Vagina (tissue), 2 donors: ENCODE measurements around the gene CNIH2. TPM values are rescaled to one million over a fixed set of nuclear protein-coding genes. Genes with fewer than 3 reads are reported as not detected.
"Not testable (repeated sequence)": the region's sequence is repeated elsewhere in the genome, so short reads cannot be mapped to it uniquely, and the experiment has no call there.

Experiments
- DNase-seq, 2 donors: peaks; one replicate each; pipeline ENCODE4 v3.0.0-alpha.2; 2017; ENCODE audit errors: extremely low spot score in 2 of 2
- H3K27ac ChIP-seq: fragments of 200-600 bp; sonication (generic); one replicate; pipeline ENCODE4 v1.5.1; 2019
- H3K27me3 ChIP-seq: fragments of 200-600 bp; sonication (generic); one replicate; pipeline ENCODE4 v1.5.1; 2019
- H3K36me3 ChIP-seq, 2 donors: fragments of 200-600 bp; sonication (generic); one replicate each; pipeline ENCODE4 v1.5.1; 2017 to 2019
- H3K4me1 ChIP-seq: fragments of 200-600 bp; sonication (generic); one replicate; pipeline ENCODE4 v1.5.1; 2019
- H3K4me3 ChIP-seq, 2 donors: fragments of 200-600 bp; sonication (generic); 1 replicate in 1 of 2; 2 replicates in 1 of 2; pipeline ENCODE4 v1.5.1; 2016 to 2019
- H3K9me3 ChIP-seq: fragments of 200-600 bp; sonication (generic); one replicate; pipeline ENCODE4 v1.5.1; 2019
- CTCF ChIP-seq, 3 experiments: fragments of 450-650 bp in 2 of 3; fragments of 200-600 bp in 1 of 3; sonication (generic) in 1 of 3; IDR thresholded peaks; one replicate each; pipeline ENCODE4 v1.5.1; 2017 to 2019; ENCODE audit warnings: antibody characterized with exemption in 3 of 3, mild to moderate bottlenecking in 2 of 3, moderate library complexity in 2 of 3
- POLR2A ChIP-seq, 2 donors: fragments of 450-650 bp; IDR thresholded peaks; one replicate each; pipeline ENCODE4 v1.6.1; 2017; ENCODE audit warnings: antibody characterized with exemption in 2 of 2, mild to moderate bottlenecking in 2 of 2, moderate library complexity in 2 of 2
- POLR2AphosphoS5 ChIP-seq, 2 donors: sonication (generic); formaldehyde crosslinking; IDR thresholded peaks; one replicate each; pipeline ENCODE4 v1.9.0; 2017; ENCODE audit warnings: antibody characterized with exemption in 2 of 2, mild to moderate bottlenecking in 2 of 2, low read depth in 1 of 2; ENCODE audit not compliant: insufficient read depth in 1 of 2
- intact Hi-C: fragments of 100-400 bp; cut with DNase I; formaldehyde crosslinking; loops from one replicate; pipeline ENCODE4 v1.15.1; 2023
- total RNA-seq: library from RNA; depleted of rRNA; stranded (reverse); fragments of >200 nt; gene quantifications from one replicate; pipeline ENCODE4 v1.2.3, GENCODE V29; 2016

CNIH2 gene
- total RNA-seq, 1 donor from 2014 or later, result 3.2 TPM

GRCh38 chr11:66275984-66276612, 1.9 kb upstream of the CNIH2 start:
- H3K4me3 ChIP-seq, result no peak overlapping the region
- intact Hi-C loops, result no loop called here
- no peaks in the 10 kb centered on the region for H3K27me3 ChIP-seq
- peaks cover 0 to 50% of the 10 kb centered on the region in 2 donors for H3K36me3 ChIP-seq
- TF ChIP-seq POLR2AphosphoS5 (IDR thresholded peaks at IDR 0.05; ENCODE audit: insufficient read depth in 1 of 2, low read depth in 1 of 2) (no peak), POLR2A (IDR thresholded peaks at IDR 0.05) (no peak), CTCF (IDR thresholded peaks at IDR 0.05) (no peak)
- no peak for DNase-seq
- no peak overlapping the region for H3K27ac ChIP-seq
- peaks cover 34% of the 10 kb centered on the region for H3K4me1 ChIP-seq
- no peaks in the 10 kb centered on the region for H3K9me3 ChIP-seq

- intact Hi-C loops, H3K4me3 ChIP-seq, H3K27me3 ChIP-seq, DNase-seq, H3K9me3 ChIP-seq, H3K27ac ChIP-seq: not testable (repeated sequence)
- H3K36me3 ChIP-seq, result peaks cover 0 to 49% of the 10 kb centered on the region in 2 donors
- H3K4me1 ChIP-seq, result peaks cover 30% of the 10 kb centered on the region
Measured at GRCh38 chr11:66276619-66277018, 1.4 kb upstream of the CNIH2 start.

GRCh38 chr11:66277064-66277463, 911 bp upstream of the CNIH2 start:
- DNase-seq, H3K9me3 ChIP-seq, intact Hi-C loops, H3K4me3 ChIP-seq, H3K27ac ChIP-seq, H3K27me3 ChIP-seq: not testable (repeated sequence)
- H3K4me1 ChIP-seq, result peaks cover 30% of the 10 kb centered on the region
- H3K36me3 ChIP-seq, result peaks cover 0 to 44% of the 10 kb centered on the region in 2 donors

GRCh38 chr11:66278363-66279091, 552 bp downstream of the CNIH2 start:
- DNase-seq, result no peak
- no peak overlapping the region for H3K27ac ChIP-seq
- TF ChIP-seq POLR2A (IDR thresholded peaks at IDR 0.05), result no peak
- no peak for TF ChIP-seq CTCF (IDR thresholded peaks at IDR 0.05)
- no peak for TF ChIP-seq POLR2AphosphoS5 (IDR thresholded peaks at IDR 0.05; ENCODE audit: insufficient read depth in 1 of 2, low read depth in 1 of 2)
- H3K4me3 ChIP-seq, result peak overlapping the region; percentile 10 to 50
- H3K4me1 ChIP-seq, result peaks cover 36% of the 10 kb centered on the region
- H3K27me3 ChIP-seq, result no peaks in the 10 kb centered on the region
- no peaks in the 10 kb centered on the region for H3K9me3 ChIP-seq
- peaks cover 0 to 30% of the 10 kb centered on the region in 2 donors for H3K36me3 ChIP-seq
- intact Hi-C loops, result no loop called here

GRCh38 chr11:66279092-66279734, 1.2 kb downstream of the CNIH2 start:
- Histone ChIP-seq H3K36me3 (peaks cover 0 to 23% of the 10 kb centered on the region in 2 donors), H3K9me3 (no peaks in the 10 kb centered on the region), H3K4me3 (no peak overlapping the region), H3K27me3 (no peaks in the 10 kb centered on the region), H3K4me1 (peaks cover 30% of the 10 kb centered on the region), H3K27ac (no peak overlapping the region)
- TF ChIP-seq POLR2A (IDR thresholded peaks at IDR 0.05), result no peak
- no peak for TF ChIP-seq POLR2AphosphoS5 (IDR thresholded peaks at IDR 0.05; ENCODE audit: insufficient read depth in 1 of 2, low read depth in 1 of 2)
- no peak for TF ChIP-seq CTCF (IDR thresholded peaks at IDR 0.05)
- intact Hi-C loops, result no loop called here
- no peak for DNase-seq

- H3K4me1 ChIP-seq, result peaks cover 28% of the 10 kb centered on the region
- H3K27ac ChIP-seq, result no peak overlapping the region
- H3K9me3 ChIP-seq, result no peaks in the 10 kb centered on the region
- intact Hi-C loops, result loop anchor here (10.0 kb wide), 1 partner anchor 56 kb away; no protein-coding TSS in a partner anchor
- TF ChIP-seq CTCF (IDR thresholded peaks at IDR 0.05) (no peak), POLR2A (IDR thresholded peaks at IDR 0.05) (no peak), POLR2AphosphoS5 (IDR thresholded peaks at IDR 0.05; ENCODE audit: insufficient read depth in 1 of 2, low read depth in 1 of 2) (no peak)
- no peak for DNase-seq
- H3K36me3 ChIP-seq, result peaks cover 0 to 11% of the 10 kb centered on the region in 2 donors
- no peaks in the 10 kb centered on the region for H3K27me3 ChIP-seq
- no peak overlapping the region for H3K4me3 ChIP-seq
Measured at GRCh38 chr11:66280428-66280827, 2.5 kb downstream of the CNIH2 start.
